ENCODE data around the gene ZNF653. TPM values are rescaled to one million over a fixed set of nuclear protein-coding genes. Genes with fewer than 3 reads are reported as not detected.

The ZNF653 gene
- polyA plus RNA-seq, 2 of the 4 experiments (the other 2 are of a cell fraction) = 2.9 to 4.2 TPM

- TF ChIP-seq CEBPB (IDR thresholded peaks at IDR 0.05) (no peak), HMGXB4 (CRISPR knock-in tag; IDR thresholded peaks at IDR 0.05; ENCODE audit: borderline replicate concordance) (no peak), ATOH8 (CRISPR knock-in tag; IDR thresholded peaks at IDR 0.05; ENCODE audit: low read depth) (no peak), SREBF2 (IDR thresholded peaks at IDR 0.05) (no peak), FOSB (CRISPR knock-in tag; IDR thresholded peaks at IDR 0.05) (no peak)
These were observed 43.8 kb upstream of the ZNF653 start (continued) for GRCh38 chr19:11549386-11549953.

DNA sequence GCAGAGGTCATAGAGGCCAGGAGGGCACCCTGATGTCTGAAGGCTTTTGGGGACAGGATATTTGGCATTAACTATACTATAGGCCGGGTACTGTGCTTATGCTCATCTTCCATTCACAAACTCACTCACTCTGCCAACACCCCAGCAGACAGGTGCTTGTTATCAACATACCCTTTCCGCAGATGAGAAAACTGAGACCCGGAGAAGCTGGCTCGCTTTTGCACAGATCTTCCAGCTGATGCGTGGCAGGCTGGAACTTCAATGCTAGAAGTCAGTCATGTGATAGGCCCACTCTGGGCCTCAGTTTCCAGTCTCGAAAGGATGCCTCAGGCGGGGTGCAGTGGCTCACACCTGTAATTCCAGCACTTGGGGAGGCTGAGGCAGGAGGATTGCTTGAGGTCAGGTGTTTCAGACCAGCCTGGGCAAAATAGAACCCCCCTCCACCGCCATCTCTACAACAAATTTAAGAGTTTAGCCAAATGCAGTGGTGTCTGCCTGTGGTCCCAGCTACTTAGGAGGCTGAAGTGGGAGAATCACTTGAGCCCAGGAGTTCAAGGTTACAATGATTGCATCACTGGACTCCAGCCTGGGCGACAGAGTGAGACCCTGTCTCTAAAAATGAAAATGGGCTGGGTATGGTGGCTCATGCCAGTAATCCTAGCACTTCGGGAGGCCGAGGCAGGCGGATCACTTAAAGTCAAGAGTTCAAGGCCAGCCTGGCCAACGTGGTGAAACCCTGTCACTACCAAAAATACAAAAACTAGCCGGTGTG lies 42.5 kb upstream of the ZNF653 start:
- Histone ChIP-seq H3K4me3 (no peak overlapping the region), H3K4me1 (no peaks in the 10 kb centered on the region), H3K27ac (no peak overlapping the region), H3K4me2 (no peak overlapping the region), H3K9me3 (no peaks in the 10 kb centered on the region)
- 81% methylated on average over 14 of the region's 14 CpGs for WGBS (ENCODE audit: missing lambda C conversion rate)
- DNase-seq (ENCODE audit: low read depth in 1 of 2, low spot score in 1 of 2) (no peak), FAIRE-seq (no peak), ATAC-seq (no peak)
- no peak for TF ChIP-seq E2F6 (IDR thresholded peaks at IDR 0.05; ENCODE audit: borderline replicate concordance, low read depth)
- no peak for TF ChIP-seq RFX5 (IDR thresholded peaks at IDR 0.05)
- no peak for TF ChIP-seq RAD21 (conservative IDR thresholded peaks at IDR 0.05 in 1 of 2, IDR thresholded peaks at IDR 0.05 in 1 of 2)
- TF ChIP-seq CBX2 (IDR thresholded peaks at IDR 0.05; ENCODE audit: borderline replicate concordance, low read depth) = no peak
- TF ChIP-seq MAX (IDR thresholded peaks at IDR 0.05) = no peak
- TF ChIP-seq HOXA7 (CRISPR knock-in tag; IDR thresholded peaks at IDR 0.05) = no peak
- no peak for TF ChIP-seq HMGXB4 (CRISPR knock-in tag; IDR thresholded peaks at IDR 0.05; ENCODE audit: borderline replicate concordance)
- TF ChIP-seq FOXS1 (CRISPR knock-in tag; IDR thresholded peaks at IDR 0.05) = no peak
- no peak for TF ChIP-seq ZC3H11A (IDR thresholded peaks at IDR 0.05)
- no peak for TF ChIP-seq NFE2L2 (conservative IDR thresholded peaks at IDR 0.05; ENCODE audit: low read length)
- TF ChIP-seq CBX8 (IDR thresholded peaks at IDR 0.05) = no peak
- TF ChIP-seq KDM5A (IDR thresholded peaks at IDR 0.05) = no peak
- no peak for TF ChIP-seq BHLHE40 (IDR thresholded peaks at IDR 0.05; ENCODE audit: low read depth, low read length)
- no peak for TF ChIP-seq MAFK (IDR thresholded peaks at IDR 0.05; ENCODE audit: partially characterized antibody)
- TF ChIP-seq SREBF2 (IDR thresholded peaks at IDR 0.05) = no peak
- TF ChIP-seq HOXB13 (CRISPR knock-in tag; IDR thresholded peaks at IDR 0.05; ENCODE audit: low read depth) = no peak
- TF ChIP-seq CHD2 (IDR thresholded peaks at IDR 0.05; ENCODE audit: low read length, partially characterized antibody) = no peak
- TF ChIP-seq JUN (IDR thresholded peaks at IDR 0.05) = no peak
- no peak for TF ChIP-seq FOSB (CRISPR knock-in tag; IDR thresholded peaks at IDR 0.05)
- TF ChIP-seq EHF (CRISPR knock-in tag; IDR thresholded peaks at IDR 0.05) = no peak
- ChIA-PET POLR2A (no interaction called here), CTCF (interaction anchor here (1.4 to 1.9 kb wide), 2 partner anchors 12 kb away, joined by 5 to 7 read pairs; no protein-coding TSS in a partner anchor)
